Stimulated activated naive CD4-positive, alpha-beta T cell treated with Interleukin-2 at 50 U/mL for 16 hours (primary cell): ENCODE results near the gene G6PC3.
"Not testable (repeated sequence)": the region's sequence is repeated elsewhere in the genome, so short reads cannot be mapped to it uniquely, and the experiment has no call there.

Experiments
- DNase-seq: peaks from one replicate; lab custom pipeline; 2025; lab: John Stamatoyannopoulos, UW

Gene G6PC3, protein sequence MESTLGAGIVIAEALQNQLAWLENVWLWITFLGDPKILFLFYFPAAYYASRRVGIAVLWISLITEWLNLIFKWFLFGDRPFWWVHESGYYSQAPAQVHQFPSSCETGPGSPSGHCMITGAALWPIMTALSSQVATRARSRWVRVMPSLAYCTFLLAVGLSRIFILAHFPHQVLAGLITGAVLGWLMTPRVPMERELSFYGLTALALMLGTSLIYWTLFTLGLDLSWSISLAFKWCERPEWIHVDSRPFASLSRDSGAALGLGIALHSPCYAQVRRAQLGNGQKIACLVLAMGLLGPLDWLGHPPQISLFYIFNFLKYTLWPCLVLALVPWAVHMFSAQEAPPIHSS

DNA sequence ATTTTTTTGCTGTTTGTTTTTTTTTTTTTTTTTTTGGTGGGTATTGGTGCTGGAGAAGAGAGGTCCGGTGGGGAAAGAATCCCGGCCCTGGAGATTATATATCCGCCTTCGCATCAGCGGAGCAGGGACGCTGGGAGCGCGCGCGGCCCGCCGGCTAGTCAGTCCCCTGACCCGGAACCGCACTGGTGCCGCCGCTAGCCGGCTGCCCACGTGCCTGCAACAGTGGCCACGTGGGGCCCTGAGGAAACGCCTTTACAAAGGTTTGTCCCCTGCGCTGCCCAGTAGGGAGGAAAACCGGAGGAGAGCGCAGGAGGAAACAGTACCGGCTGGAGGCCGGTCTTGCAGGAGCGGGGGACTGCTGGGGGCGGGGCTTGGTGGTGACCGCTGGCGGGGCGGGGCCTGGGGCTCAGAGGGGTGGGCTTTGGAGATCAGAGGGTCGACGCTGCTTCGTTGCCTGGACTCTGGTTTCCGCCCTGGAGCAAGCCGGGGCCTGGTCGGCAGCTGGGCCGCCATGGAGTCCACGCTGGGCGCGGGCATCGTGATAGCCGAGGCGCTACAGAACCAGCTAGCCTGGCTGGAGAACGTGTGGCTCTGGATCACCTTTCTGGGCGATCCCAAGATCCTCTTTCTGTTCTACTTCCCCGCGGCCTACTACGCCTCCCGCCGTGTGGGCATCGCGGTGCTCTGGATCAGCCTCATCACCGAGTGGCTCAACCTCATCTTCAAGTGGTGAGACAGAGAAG is at the start of gene G6PC3:
Gene G6PC3 (plus strand): TSS at position 281 of the 743 bp plus-strand sequence. CDS start 231 bp downstream, at position 512.
- peak; percentile 83 for DNase-seq

DNA sequence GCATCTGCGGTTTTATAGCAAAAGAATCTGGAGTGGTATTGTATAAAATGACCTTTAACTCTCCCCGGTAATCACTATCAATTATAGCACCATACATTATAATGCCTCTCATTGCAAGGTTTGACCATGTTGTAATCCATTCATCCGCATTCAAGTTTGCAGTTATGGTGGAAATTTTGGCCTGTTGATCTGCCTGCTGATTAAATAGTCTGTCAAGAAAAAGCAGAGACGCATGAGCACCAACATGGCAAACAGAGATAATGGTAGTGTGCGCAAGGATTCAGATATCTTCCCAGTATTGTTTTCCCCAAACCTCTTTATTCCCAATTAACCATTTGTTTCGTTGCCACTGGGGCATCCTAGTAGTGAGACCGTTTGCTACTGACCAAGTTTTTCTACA is 49.3 kb upstream of the G6PC3 start:
- not testable (repeated sequence) for DNase-seq

DNA sequence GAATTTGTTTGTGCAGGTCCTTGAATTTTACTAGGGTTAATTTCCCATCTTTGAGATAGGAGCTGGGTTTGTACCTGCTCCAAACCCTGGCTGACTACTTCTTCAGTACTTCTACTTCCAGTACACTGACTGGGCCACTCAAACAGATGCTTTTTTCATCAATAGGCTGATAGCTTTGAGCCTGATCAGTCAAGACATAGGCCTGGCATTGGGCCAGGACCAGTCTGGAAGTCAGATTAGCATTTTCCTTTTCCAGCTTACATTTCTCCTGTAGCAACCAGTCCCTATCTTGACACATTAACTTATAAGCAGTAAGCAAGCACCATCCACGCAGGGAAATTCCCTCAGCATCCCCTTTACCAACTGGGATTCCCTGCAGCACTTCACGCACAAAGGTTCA is 48.3 kb upstream of the G6PC3 start:
- DNase-seq, result no peak

DNA sequence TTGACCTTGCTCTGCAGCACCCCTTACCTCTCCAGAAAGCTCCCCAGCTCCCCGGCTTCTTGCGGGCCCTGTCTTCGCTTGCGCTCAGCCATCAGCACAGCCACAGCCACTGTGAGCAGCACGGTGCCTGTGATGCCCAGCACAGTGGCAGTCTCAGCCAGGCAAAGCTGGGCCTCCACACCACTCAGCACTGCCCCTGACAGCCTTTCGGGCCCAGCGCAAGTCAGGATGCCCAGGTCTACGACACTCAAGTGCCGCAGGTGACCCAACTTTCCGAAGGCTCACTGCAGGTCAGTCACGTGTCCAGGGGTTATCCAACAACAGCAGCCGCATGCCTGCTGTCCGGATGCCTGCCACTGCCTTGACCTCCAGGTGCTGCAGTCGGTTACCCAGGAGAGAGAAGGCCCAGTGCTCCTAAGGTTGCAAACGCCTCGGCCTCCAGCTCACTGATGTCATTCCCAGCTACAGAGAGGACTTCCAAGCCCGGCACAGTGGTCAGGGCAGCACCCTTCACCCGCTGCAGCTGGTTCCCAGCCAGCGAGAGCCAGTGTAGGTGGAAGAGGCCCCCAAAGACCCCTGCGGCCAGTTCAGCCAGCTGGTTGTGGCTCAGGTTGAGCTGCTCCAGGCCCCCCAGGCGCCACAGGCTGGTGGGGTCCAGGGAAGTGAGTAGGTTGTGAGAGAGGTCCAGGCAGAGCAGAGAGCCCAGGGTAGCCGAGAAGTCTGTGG is 46.8 kb upstream of the G6PC3 start:
- no peak for DNase-seq

DNA sequence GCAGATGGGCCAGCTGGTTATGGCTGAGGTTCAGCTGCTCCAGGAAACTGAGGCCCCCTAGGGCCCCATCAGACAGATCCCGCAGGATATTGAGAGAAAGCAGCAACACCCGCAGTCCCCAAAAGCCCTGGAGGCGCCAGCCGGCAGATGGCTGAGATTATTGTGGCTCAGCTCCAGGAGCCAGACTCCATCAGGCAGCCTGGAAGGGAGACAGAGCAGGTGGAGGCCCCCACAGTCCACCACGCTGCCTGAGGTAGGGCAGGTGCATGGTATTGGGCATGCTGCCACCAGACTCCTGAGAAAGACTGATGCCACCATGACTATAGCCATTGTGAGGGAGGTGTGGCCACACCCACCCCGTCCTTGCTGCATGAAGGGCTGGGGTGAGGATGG is 46.3 kb upstream of the G6PC3 start:
- no peak for DNase-seq

GRCh38 chr17:44024853-44025252 is 45.7 kb upstream of the G6PC3 start:
- DNase-seq, result no peak

- no peak for DNase-seq
These were observed 40.8 kb upstream of the G6PC3 start for GRCh38 chr17:44029736-44030135.

GRCh38 chr17:44030482-44030881 is 40.1 kb upstream of the G6PC3 start:
- no peak for DNase-seq

- DNase-seq, result no peak
These were observed 36.6 kb upstream of the G6PC3 start for GRCh38 chr17:44033861-44034408.

- not testable (repeated sequence) for DNase-seq
These were observed 35.8 kb upstream of the G6PC3 start for GRCh38 chr17:44034688-44035087.

GRCh38 chr17:44037471-44037870 is 33.1 kb upstream of the G6PC3 start:
- no peak for DNase-seq

GRCh38 chr17:44038604-44039011 is 31.9 kb upstream of the G6PC3 start:
- no peak for DNase-seq

- DNase-seq, result no peak
These were observed 30.5 kb upstream of the G6PC3 start for GRCh38 chr17:44039829-44040635.

DNA sequence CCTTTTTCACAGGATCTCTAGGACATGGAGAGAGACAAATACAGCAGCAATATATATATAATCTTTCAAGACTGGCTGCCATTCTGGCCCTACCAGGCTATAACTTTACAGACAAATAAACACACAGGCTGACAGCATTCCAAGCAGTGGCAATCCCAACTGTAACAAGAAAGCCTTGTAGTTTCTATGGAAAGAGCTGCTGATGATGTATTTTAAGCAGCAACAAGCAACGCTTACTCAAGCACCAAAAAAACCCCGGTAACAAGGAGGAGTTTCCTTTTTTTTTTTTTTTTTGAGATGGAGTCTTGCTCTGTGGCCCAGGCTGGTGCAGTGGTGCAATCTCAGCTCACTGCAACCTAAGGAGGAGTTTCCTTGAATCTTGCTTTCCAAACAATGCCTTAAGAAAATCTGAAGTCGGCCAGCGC is 27.3 kb upstream of the G6PC3 start:
- DNase-seq, result no peak

GRCh38 chr17:44044071-44044470 is 26.5 kb upstream of the G6PC3 start:
- DNase-seq, result no peak

DNA sequence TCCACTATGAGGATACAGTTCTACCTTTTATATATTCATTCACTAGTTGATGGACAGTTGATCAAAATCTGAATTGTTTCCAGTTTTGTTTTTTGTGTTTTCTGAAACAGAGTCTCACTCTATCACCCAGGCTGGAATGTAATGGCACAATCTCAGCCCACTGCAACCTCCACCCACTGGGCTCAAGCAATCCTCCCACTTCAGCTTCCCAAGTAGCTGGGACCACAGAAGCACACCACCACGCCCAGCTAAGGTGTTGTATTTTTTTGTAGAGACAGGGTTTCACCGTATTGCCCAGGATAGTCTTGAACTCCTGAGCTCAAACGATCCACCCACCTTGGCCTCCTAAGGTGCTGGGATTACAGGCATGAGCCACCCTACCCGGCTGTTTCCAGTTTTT is 25.0 kb upstream of the G6PC3 start:
- DNase-seq, result no peak

GRCh38 chr17:44046893-44047292 is 23.6 kb upstream of the G6PC3 start:
- DNase-seq, result not testable (repeated sequence)

GRCh38 chr17:44049294-44050060 is 21.1 kb upstream of the G6PC3 start:
- DNase-seq, result no peak

DNA sequence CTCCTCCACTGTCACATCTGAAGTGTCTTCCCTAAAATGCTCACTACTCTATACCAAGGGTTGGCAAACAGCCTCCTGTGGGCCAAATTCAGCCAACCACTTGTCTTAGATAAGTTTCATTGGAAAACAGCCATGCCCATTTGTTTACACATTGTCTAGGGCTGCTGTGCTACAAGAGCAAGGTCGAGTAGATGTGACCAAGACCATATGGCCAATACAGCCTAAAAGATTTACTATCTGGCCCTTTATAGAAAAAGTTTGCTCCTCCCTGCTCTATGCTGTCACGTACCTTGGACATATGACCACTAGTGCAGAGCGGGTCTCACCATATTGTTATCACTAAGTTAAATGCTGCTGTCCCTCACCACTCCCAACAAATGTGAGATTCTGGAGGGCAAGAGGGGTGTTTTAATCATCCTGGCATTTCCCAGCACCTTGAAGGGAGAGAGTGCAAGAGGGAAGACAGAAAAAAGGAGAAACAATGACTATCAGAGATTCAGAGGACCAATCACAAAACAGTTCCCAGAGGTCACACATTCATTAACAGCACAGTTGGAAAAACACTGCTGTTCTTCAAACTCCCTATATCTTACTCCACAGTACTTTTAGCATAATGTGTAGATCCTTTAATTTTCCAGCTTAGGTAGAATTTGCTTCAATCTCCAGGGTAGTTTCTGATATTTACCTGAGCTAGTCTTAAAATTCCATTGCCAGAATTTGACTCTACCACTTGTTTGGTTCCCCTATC is 17.2 kb upstream of the G6PC3 start:
- DNase-seq, result no peak
